Measurements from ENCODE around the gene ADAT3. TPM values are rescaled to one million over a fixed set of nuclear protein-coding genes. Genes with fewer than 3 reads are reported as not detected.

The ADAT3 gene
- polyA plus RNA-seq, 2 of the 4 experiments (the other 2 are of a cell fraction) = 0.66 to 5.6 TPM

DNA sequence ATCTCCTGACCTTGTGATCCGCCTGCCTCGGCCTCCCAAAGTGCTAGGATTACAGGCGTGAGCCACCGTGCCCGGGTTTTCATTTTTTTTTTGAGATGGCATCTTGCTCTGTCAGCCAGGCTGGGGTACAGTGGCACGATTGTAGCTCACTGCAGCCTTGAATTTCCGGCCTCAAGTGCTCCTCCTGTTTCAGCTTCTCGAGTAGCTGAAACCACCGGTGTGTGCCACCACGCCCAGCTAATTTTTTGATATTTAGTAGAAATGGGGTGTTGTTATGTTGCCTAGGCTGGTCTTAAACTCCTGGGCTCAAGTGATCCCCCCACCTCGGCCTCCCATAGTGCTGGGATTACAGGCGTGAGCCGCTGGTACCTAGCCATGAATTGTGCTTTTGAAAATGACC, 5.9 kb downstream of the ADAT3 start:
- no peak for DNase-seq (ENCODE audit: low read depth in 1 of 2, low spot score in 1 of 2)
- FAIRE-seq = no peak
- no peak overlapping the region for H3K4me3 ChIP-seq
- no peaks in the 10 kb centered on the region for H3K9me3 ChIP-seq
- ChIA-PET POLR2A (interaction anchor here (0.7 kb wide), 1 partner anchor 85 kb away, joined by 3 read pairs; no protein-coding TSS in a partner anchor), CTCF (interaction anchor here (0.7 to 3.2 kb wide), 2 partner anchors 13 to 18 kb away, joined by 5 to 14 read pairs; no protein-coding TSS in a partner anchor)
- TF ChIP-seq HOXA7 (CRISPR knock-in tag; IDR thresholded peaks at IDR 0.05) (no peak), ESRRA (IDR thresholded peaks at IDR 0.05; ENCODE audit: borderline replicate concordance, low read length) (no peak), EHF (CRISPR knock-in tag; IDR thresholded peaks at IDR 0.05) (no peak), FOSB (CRISPR knock-in tag; IDR thresholded peaks at IDR 0.05) (no peak), PHF8 (IDR thresholded peaks at IDR 0.05; ENCODE audit: borderline replicate concordance, low read depth) (no peak), TFCP2L1 (CRISPR knock-in tag; IDR thresholded peaks at IDR 0.05) (no peak), HDAC2 (IDR thresholded peaks at IDR 0.05) (no peak), FOSL2 (IDR thresholded peaks at IDR 0.05) (no peak), FOSL2 (CRISPR knock-in tag; IDR thresholded peaks at IDR 0.05) (no peak)
- TF ChIP-seq, protein P1, sequence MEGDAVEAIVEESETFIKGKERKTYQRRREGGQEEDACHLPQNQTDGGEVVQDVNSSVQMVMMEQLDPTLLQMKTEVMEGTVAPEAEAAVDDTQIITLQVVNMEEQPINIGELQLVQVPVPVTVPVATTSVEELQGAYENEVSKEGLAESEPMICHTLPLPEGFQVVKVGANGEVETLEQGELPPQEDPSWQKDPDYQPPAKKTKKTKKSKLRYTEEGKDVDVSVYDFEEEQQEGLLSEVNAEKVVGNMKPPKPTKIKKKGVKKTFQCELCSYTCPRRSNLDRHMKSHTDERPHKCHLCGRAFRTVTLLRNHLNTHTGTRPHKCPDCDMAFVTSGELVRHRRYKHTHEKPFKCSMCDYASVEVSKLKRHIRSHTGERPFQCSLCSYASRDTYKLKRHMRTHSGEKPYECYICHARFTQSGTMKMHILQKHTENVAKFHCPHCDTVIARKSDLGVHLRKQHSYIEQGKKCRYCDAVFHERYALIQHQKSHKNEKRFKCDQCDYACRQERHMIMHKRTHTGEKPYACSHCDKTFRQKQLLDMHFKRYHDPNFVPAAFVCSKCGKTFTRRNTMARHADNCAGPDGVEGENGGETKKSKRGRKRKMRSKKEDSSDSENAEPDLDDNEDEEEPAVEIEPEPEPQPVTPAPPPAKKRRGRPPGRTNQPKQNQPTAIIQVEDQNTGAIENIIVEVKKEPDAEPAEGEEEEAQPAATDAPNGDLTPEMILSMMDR (IDR thresholded peaks at IDR 0.05) = no peak
- TF ChIP-seq, protein P2, sequence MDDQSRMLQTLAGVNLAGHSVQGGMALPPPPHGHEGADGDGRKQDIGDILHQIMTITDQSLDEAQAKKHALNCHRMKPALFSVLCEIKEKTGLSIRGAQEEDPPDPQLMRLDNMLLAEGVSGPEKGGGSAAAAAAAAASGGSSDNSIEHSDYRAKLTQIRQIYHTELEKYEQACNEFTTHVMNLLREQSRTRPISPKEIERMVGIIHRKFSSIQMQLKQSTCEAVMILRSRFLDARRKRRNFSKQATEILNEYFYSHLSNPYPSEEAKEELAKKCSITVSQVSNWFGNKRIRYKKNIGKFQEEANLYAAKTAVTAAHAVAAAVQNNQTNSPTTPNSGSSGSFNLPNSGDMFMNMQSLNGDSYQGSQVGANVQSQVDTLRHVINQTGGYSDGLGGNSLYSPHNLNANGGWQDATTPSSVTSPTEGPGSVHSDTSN (IDR thresholded peaks at IDR 0.05) = no peak
- TF ChIP-seq, protein P3, sequence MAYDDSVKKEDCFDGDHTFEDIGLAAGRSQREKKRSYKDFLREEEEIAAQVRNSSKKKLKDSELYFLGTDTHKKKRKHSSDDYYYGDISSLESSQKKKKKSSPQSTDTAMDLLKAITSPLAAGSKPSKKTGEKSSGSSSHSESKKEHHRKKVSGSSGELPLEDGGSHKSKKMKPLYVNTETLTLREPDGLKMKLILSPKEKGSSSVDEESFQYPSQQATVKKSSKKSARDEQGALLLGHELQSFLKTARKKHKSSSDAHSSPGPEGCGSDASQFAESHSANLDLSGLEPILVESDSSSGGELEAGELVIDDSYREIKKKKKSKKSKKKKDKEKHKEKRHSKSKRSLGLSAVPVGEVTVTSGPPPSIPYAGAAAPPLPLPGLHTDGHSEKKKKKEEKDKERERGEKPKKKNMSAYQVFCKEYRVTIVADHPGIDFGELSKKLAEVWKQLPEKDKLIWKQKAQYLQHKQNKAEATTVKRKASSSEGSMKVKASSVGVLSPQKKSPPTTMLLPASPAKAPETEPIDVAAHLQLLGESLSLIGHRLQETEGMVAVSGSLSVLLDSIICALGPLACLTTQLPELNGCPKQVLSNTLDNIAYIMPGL (CRISPR knock-in tag; IDR thresholded peaks at IDR 0.05; ENCODE audit: borderline replicate concordance) = no peak
- ATAC-seq = no peak
- no peak overlapping the region for H3K4me2 ChIP-seq
- H3K4me1 ChIP-seq = peaks cover 9% of the 10 kb centered on the region; the same call in 1 of the 3 replicates
- WGBS (ENCODE audit: missing lambda C conversion rate) = 94% methylated on average over 13 of the region's 13 CpGs
- H3K27ac ChIP-seq = no peak overlapping the region

DNA sequence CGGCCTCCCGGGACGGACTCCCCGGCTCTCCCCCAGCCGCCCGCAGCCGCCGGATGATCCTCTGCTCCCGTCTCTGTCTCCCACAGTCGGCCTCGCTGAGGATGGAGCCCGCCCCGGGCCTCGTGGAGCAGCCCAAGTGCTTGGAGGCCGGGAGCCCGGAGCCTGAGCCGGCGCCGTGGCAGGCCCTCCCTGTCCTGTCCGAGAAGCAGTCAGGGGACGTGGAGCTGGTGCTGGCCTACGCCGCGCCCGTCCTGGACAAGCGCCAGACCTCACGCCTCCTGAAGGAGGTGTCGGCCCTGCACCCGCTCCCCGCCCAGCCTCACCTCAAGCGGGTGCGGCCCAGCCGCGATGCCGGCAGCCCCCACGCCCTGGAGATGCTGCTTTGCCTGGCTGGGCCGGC, 6.8 kb downstream of the ADAT3 start:
- POLR2A ChIA-PET = no interaction called here

More for the DNA sequence above, 6.8 kb downstream of the ADAT3 start:
- Histone ChIP-seq H3K27ac (no peak overlapping the region), H3K4me1 (peaks cover 6% of the 10 kb centered on the region; the same call in 1 of the 3 replicates), H3K4me2 (no peak overlapping the region), H3K9me3 (no peaks in the 10 kb centered on the region), H3K4me3 (no peak overlapping the region)
- WGBS (ENCODE audit: missing lambda C conversion rate) = 92% methylated on average over 9 of the region's 37 CpGs
- ATAC-seq (no peak), FAIRE-seq (no peak), DNase-seq (ENCODE audit: low read depth in 1 of 2, low spot score in 1 of 2) (no peak)
- TF ChIP-seq HOXA7 (CRISPR knock-in tag; IDR thresholded peaks at IDR 0.05) = no peak
- no peak for TF ChIP-seq FOXS1 (CRISPR knock-in tag; IDR thresholded peaks at IDR 0.05)
- TF ChIP-seq, protein P4, sequence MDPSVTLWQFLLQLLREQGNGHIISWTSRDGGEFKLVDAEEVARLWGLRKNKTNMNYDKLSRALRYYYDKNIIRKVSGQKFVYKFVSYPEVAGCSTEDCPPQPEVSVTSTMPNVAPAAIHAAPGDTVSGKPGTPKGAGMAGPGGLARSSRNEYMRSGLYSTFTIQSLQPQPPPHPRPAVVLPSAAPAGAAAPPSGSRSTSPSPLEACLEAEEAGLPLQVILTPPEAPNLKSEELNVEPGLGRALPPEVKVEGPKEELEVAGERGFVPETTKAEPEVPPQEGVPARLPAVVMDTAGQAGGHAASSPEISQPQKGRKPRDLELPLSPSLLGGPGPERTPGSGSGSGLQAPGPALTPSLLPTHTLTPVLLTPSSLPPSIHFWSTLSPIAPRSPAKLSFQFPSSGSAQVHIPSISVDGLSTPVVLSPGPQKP (IDR thresholded peaks at IDR 0.05; ENCODE audit: low read depth, low read length) = no peak
- TF ChIP-seq RFX5 (IDR thresholded peaks at IDR 0.05) = no peak
- no peak for TF ChIP-seq TP53 (CRISPR knock-in tag; IDR thresholded peaks at IDR 0.05)
- no peak for TF ChIP-seq CHD4 (IDR thresholded peaks at IDR 0.05; ENCODE audit: borderline replicate concordance)
- TF ChIP-seq NPAS2 (CRISPR knock-in tag; IDR thresholded peaks at IDR 0.05; ENCODE audit: borderline replicate concordance) = no peak
- TF ChIP-seq SREBF2 (IDR thresholded peaks at IDR 0.05) = no peak
- no peak for TF ChIP-seq JUNB (IDR thresholded peaks at IDR 0.05)
- TF ChIP-seq CBX2 (IDR thresholded peaks at IDR 0.05; ENCODE audit: borderline replicate concordance, low read depth) = no peak
- no peak for TF ChIP-seq KDM5A (IDR thresholded peaks at IDR 0.05)
- no peak for TF ChIP-seq GATA3 (IDR thresholded peaks at IDR 0.05; ENCODE audit: borderline replicate concordance)
- TF ChIP-seq MAFK (IDR thresholded peaks at IDR 0.05; ENCODE audit: partially characterized antibody) = no peak
- CTCF ChIA-PET = interaction anchor here (3.2 kb wide), 1 partner anchor 17 kb away, joined by 14 read pairs; no protein-coding TSS in a partner anchor
